ENCODE data around the gene CRIP1.

The CRIP1 gene

DNA sequence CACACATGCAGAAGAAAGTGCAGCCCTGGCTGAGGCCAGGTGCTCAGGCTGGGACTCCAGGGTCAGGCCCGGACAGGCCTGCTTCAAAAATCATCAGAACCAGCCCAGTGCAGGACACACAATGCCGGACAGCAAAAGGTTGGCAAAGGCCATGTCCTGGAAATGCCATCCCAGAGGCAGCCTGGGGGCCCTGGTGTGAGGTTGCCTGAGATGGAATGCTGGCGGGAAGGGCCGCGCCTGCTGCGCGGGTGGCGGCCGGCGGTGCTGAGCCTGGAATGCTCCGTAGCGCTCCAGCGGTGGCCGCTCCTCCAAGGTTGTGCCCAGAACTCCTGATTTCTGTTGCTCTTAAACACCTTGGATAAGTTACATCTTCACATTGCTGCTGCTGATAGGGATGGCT lies 33.7 kb upstream of the CRIP1 start:
- DNase-seq, result no peak

- DNase-seq, result no peak
Measured at GRCh38 chr14:105453847-105454246, 32.8 kb upstream of the CRIP1 start.

GRCh38 chr14:105455086-105455640 lies 31.5 kb upstream of the CRIP1 start:
- DNase-seq, result no peak

GRCh38 chr14:105455766-105456660 lies 30.7 kb upstream of the CRIP1 start:
- DNase-seq, result no peak

- no peak for DNase-seq
Measured at GRCh38 chr14:105456736-105457617, 29.7 kb upstream of the CRIP1 start.

- no peak for DNase-seq
Measured at GRCh38 chr14:105458010-105458409, 28.7 kb upstream of the CRIP1 start.

GRCh38 chr14:105458571-105458970 lies 28.1 kb upstream of the CRIP1 start:
- no peak for DNase-seq

GRCh38 chr14:105460116-105460515 lies 26.6 kb upstream of the CRIP1 start:
- no peak for DNase-seq

GRCh38 chr14:105460616-105461015 lies 26.1 kb upstream of the CRIP1 start:
- no peak for DNase-seq

DNA sequence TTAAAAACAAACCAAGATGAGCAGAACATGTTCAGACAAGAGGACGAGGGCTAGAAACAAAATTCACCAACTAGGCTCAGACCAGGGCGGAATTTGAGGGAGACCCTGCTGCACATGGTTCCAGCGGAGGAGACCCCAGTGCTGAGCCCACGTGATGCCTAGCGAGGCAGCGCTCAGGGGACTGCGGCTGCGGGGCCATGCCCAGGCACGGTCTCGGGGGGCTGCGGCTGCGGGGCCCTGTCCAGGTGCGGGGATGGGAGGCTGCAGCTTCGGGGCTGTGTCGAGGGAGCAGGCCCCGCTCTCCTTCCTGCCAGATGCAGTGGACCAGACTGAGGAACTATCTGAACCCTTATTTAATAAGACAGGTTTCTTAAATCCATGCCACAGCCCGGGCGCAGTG lies 24.8 kb upstream of the CRIP1 start:
- DNase-seq, result no peak

DNA sequence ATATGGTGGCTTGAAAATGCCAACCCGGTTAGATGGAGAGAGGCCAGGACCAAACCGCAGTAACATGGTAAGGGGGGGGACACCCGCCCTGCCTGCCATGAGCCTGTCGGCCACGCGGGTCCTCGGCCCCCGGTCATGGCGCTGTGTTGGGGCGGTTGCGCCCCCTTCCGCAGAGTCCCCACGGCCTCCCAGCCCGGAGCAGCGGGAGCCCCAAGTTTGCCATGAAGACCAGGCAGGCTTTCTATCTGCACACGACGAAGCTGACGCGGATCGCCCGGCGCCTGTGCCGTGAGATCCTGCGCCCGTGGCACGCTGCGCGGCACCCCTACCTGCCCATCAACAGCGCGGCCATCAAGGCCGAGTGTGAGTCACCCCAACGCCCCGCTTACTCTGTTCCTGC lies 22.2 kb upstream of the CRIP1 start:
- DNase-seq, result no peak

DNA sequence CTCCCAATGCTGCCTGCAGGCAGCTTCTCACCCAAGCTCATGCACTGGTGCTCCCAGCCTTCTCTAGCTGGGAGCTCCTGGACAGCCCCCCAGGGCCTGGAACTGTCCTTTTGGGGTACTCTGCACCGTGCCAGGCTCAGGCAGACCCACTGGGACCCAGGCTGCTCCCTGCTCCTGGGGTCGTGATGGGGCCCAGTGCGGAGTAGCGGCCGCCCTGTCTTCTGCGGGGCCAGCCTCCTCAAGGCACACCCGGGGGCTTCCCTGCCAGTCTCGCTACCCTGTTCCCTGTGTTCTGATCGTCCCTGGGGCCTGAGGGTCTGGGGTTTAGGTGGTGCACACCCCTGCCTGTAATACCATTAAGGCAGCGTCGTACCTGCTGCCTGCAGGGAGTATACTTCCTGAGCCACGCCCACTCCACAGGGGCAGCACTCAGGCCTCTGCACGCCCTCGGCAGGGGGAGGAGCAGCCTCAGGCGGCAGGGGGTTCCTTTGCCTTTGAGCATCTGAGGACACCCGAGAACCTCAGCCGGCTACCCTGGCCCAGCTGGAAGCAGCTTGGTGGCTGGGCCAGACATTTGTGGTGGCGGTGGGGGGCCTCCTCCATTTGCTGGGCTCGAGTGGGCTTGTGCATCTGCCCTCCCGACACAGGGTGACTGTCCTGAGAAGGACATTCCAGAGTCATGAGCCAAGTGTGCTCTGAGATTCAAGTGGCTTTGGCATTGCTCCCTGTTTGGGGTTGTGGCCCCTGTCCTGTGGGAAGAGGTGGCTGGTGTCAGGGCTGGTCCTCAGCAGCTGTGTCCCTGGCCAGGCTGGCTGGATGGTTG lies 21.3 kb upstream of the CRIP1 start:
- DNase-seq, result no peak

GRCh38 chr14:105466531-105467248 lies 20.0 kb upstream of the CRIP1 start:
- no peak for DNase-seq

DNA sequence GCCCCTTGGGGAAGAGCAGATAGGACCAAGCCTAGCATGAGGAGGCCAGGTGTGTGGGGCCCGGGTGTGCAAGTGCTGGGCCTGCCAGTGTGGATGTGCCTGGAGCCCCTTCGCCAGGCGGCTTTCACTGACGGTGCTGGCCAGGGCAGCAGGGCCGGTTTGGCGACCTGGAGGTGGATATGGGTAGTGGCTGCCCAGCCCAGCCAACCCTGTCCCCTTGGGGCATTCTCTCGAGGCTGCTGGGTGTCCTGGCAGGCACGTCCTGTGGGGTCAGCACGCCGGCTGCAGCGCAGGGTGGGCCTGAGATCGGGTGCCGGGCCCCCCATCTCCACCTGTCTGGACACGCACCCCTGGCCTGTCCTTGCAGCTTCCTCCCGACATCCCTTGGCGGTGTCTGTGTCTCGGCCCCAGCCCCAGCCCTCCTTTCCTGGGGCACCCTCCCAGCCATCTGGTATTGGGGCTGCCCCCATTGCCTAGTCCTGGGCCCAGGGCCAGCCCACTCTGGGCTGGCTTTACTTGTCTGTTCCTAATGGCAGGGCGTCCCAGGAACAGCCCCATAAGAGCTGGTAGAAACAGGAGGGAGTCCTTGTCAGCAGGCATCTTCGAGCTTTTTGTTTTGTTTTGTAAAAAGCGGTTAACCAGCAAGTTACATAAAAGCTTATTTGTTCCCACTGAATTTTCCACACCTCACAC lies 19.3 kb upstream of the CRIP1 start:
- no peak for DNase-seq

DNA sequence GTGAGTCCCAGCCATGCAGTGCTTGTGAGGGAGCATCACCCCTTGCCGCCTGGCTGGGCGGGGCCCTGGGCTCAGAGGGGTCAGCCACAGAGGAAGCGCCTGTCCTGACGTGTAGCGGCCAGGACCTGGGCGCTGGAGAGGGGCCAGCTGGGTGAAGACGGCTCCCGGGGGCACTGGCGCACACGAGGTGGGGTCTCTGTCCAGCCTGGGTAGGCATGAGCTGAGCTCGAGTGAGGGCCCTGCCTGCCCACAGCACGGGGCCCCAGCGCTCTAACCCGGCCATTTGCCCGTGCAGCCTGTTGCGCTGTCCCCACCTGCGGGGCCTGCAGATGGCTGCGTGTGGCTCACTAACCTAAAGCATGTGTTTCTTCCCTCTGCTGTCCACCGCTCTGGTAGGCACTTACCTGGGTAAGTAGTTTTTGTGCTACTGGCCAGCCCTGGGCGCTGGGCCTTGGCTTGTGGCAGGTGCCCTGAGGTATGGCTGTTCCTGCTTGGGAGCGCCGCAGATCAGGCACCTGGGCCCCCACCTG lies 18.7 kb upstream of the CRIP1 start:
- no peak for DNase-seq

GRCh38 chr14:105468621-105469241 lies 18.0 kb upstream of the CRIP1 start:
- DNase-seq, result no peak

DNA sequence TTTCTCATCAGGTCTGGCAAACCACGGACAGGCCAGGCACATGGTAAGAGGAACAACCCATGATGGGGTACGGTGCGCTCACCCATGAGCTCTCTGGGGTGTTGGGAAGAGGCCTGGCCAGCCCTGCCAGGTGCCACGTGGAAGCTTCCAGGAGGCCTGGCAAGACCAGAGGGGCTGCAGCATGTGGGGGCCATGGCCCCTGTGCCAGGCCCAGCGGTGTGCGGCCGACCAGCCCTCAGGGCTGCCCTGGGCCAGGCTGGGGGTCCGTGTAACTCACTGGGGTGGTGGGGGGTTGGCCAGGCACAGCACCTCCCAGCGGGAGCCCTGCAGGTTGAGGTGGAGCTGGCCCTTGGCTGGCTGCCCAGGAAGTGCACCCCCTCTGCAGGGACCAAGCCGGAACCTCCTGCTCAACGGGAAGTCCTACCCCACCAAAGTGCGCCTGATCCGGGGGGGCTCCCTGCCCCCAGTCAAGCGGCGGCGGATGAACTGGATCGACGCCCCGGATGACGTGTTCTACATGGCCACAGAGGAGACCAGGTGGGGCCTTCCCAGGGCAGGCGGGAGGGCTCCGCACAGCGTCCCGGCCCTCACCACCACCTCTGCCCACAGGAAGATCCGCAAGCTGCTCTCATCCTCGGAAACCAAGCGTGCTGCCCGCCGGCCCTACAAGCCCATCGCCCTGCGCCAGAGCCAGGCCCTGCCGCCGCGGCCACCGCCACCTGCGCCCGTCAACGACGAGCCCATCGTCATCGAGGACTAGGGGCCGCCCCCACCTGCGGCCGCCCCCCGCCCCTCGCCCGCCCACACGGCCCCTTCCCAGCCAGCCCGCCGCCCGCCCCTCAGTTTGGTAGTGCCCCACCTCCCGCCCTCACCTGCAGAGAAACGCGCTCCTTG lies 17.0 kb upstream of the CRIP1 start:
- no peak for DNase-seq

DNA sequence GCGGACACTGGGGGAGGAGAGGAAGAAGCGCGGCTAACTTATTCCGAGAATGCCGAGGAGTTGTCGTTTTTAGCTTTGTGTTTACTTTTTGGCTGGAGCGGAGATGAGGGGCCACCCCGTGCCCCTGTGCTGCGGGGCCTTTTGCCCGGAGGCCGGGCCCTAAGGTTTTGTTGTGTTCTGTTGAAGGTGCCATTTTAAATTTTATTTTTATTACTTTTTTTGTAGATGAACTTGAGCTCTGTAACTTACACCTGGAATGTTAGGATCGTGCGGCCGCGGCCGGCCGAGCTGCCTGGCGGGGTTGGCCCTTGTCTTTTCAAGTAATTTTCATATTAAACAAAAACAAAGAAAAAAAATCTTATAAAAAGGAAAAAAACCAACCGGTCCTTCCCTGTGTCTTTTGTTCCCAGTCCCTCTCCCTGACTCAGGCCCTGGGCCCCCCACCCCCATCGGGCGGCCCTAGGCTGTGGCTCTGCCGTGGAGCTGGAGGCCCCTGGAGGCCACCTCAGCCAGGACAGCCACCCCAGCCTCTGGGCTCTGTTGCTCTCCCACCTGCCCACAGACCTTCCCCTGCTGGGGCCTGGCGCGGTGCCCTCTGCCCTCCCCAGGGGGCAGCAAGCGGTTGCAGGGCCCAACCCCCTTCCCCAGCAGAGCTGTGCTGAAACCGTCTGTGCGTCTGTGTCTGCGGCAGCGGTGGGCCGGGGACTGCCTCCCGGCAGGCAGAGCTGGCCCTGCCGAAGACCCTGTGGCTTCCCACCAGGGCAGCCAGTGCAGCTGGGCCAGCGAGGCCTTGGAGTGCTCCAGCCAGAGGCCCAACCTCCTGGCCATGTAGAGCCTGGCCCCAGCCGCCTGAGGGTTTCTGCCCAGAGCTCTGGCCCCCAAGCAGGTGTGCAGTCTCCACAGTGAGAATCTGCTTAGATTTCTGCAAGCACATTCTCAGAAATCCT lies 16.1 kb upstream of the CRIP1 start:
- DNase-seq, result no peak
